Ishikawa (cell line): ENCODE data around the gene NUCKS1.

Source experiments
- CEBPB ChIP-seq: IDR thresholded peaks from 2 replicates; pipeline ENCODE4 v1.6.1; 2012
- CREB1 ChIP-seq: IDR thresholded peaks from 2 replicates; pipeline ENCODE4 v1.6.1; 2012; ENCODE audit warnings: low read depth
- EP300 ChIP-seq: IDR thresholded peaks from 2 replicates; pipeline ENCODE4 v1.6.1; 2012; ENCODE audit warnings: borderline replicate concordance
- NFIC ChIP-seq: IDR thresholded peaks from 2 replicates; pipeline ENCODE4 v1.6.1; 2012
- TAF1 ChIP-seq: IDR thresholded peaks from 2 replicates; pipeline ENCODE4 v1.6.1; 2012; ENCODE audit warnings: low read depth, mild to moderate bottlenecking
- ZBTB7A ChIP-seq: IDR thresholded peaks from 2 replicates; pipeline ENCODE4 v1.6.1; 2012; ENCODE audit warnings: low read depth
- TF ChIP-seq, protein P1 (sequence below): IDR thresholded peaks from 2 replicates; pipeline ENCODE4 v1.6.1; 2012

DNA sequence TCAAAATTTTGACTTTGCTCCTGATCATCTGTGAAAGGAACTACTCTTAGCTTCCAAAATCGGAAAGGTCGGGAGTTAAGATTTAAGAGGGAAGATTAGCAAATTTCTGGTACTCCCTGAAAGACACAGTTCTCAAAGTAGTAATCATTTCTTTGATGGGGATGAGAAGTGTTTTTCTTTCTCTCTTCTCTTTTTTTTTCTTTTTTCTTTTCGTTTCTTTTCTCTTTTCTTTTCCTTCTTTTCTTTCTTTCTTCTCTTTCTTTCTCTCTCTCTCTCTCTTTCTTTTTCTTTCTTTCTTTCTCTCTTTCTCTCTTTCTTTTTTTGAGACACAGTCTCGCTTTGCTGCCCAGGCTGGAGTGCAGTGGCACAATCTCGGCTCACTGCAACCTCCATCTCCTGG is 30.4 kb upstream of the NUCKS1 start:
- TF ChIP-seq CEBPB (no peak), TAF1 (no peak), CREB1 (no peak), ZBTB7A (no peak), EP300 (no peak), NFIC (no peak)
- TF ChIP-seq, protein P1, sequence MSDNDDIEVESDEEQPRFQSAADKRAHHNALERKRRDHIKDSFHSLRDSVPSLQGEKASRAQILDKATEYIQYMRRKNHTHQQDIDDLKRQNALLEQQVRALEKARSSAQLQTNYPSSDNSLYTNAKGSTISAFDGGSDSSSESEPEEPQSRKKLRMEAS = no peak
